ENCODE results near the gene SLC25A3.

GRCh38 chr12:98635657-98636323 lies 42.3 kb downstream of the SLC25A3 start:
- no peak for TF ChIP-seq CTCF (IDR thresholded peaks at IDR 0.05)
- no peak for TF ChIP-seq ZFX (IDR thresholded peaks at IDR 0.05; ENCODE audit: borderline replicate concordance)

Data from 22Rv1 (cell line).